WERI-Rb-1 (cell line): ENCODE data around the gene PIEZO2.

ENCODE experiments used
- DNase-seq: peaks from one replicate; pipeline ENCODE4 v3.0.0-alpha.2; 2020
- H3K27ac ChIP-seq: fragments of 250-450 bp; sonication (Bioruptor Pico); 2 replicates; pipeline ENCODE4 v1.5.1; 2020; ENCODE audit warnings: mild to moderate bottlenecking, moderate library complexity
- H3K27me3 ChIP-seq: fragments of 250-450 bp; sonication (Bioruptor Pico); 2 replicates; pipeline ENCODE4 v1.5.1; 2021; ENCODE audit warnings: mild to moderate bottlenecking, low read depth, moderate library complexity; ENCODE audit not compliant: insufficient read depth, severe bottlenecking
- H3K36me3 ChIP-seq: fragments of 250-450 bp; sonication (Bioruptor Pico); 2 replicates; pipeline ENCODE4 v1.5.1; 2020; ENCODE audit warnings: mild to moderate bottlenecking, moderate library complexity
- H3K4me3 ChIP-seq: 2 replicates; pipeline ENCODE4 v1.5.1; 2011; ENCODE audit warnings: low read depth, mild to moderate bottlenecking, control low read depth, low read length
- H3K9me3 ChIP-seq: fragments of 250-450 bp; sonication (Bioruptor Pico); 2 replicates; pipeline ENCODE4 v1.5.1; 2021; ENCODE audit warnings: mild to moderate bottlenecking, moderate library complexity; ENCODE audit not compliant: severe bottlenecking
- CTCF ChIP-seq: IDR thresholded peaks from 2 replicates; pipeline ENCODE4 v1.5.1; 2011; ENCODE audit warnings: low read depth, mild to moderate bottlenecking, control low read depth, inconsistent platforms, low read length

The PIEZO2 gene

GRCh38 chr18:11020877-11021414, 128.4 kb downstream of the PIEZO2 start:
- H3K27ac ChIP-seq = no peak overlapping the region
- H3K4me3 ChIP-seq = no peak overlapping the region
- H3K27me3 ChIP-seq = peaks cover 3% of the 10 kb centered on the region
- TF ChIP-seq CTCF = no peak
- H3K9me3 ChIP-seq = no peaks in the 10 kb centered on the region
- no peak for DNase-seq
- H3K36me3 ChIP-seq = no peaks in the 10 kb centered on the region

- no peaks in the 10 kb centered on the region for H3K9me3 ChIP-seq
- no peak for TF ChIP-seq CTCF
- H3K36me3 ChIP-seq = no peaks in the 10 kb centered on the region
- no peak overlapping the region for H3K27ac ChIP-seq
- H3K27me3 ChIP-seq = peaks cover 3% of the 10 kb centered on the region
- DNase-seq = no peak
- no peak overlapping the region for H3K4me3 ChIP-seq
Measured at GRCh38 chr18:11020161-11020853, 129.1 kb downstream of the PIEZO2 start.

- no peaks in the 10 kb centered on the region for H3K36me3 ChIP-seq
- H3K27me3 ChIP-seq = peaks cover 3% of the 10 kb centered on the region
- no peak overlapping the region for H3K27ac ChIP-seq
- TF ChIP-seq CTCF = no peak
- no peaks in the 10 kb centered on the region for H3K9me3 ChIP-seq
- no peak overlapping the region for H3K4me3 ChIP-seq
- DNase-seq = no peak
Measured at GRCh38 chr18:11019295-11020105, 129.9 kb downstream of the PIEZO2 start.

- peaks cover 3% of the 10 kb centered on the region for H3K27me3 ChIP-seq
- TF ChIP-seq CTCF = no peak
Measured at GRCh38 chr18:11009869-11010268, 139.5 kb downstream of the PIEZO2 start.

GRCh38 chr18:11009147-11009546, 140.2 kb downstream of the PIEZO2 start:
- no peaks in the 10 kb centered on the region for H3K9me3 ChIP-seq
- DNase-seq = no peak
- TF ChIP-seq CTCF = no peak
- H3K36me3 ChIP-seq = no peaks in the 10 kb centered on the region
- no peak overlapping the region for H3K27ac ChIP-seq
- H3K27me3 ChIP-seq = peaks cover 3% of the 10 kb centered on the region
- H3K4me3 ChIP-seq = no peak overlapping the region

More at GRCh38 chr18:11009869-11010268, 139.5 kb downstream of the PIEZO2 start:
- no peak for DNase-seq
- no peaks in the 10 kb centered on the region for H3K9me3 ChIP-seq
- no peak overlapping the region for H3K27ac ChIP-seq
- no peaks in the 10 kb centered on the region for H3K36me3 ChIP-seq
- no peak overlapping the region for H3K4me3 ChIP-seq
